HG03045 (cell line): ENCODE measurements around the gene ANAPC5.

Experiments used
- ATAC-seq: cut with Tn5 transposase; IDR thresholded peaks from one replicate; pipeline ENCODE4 v1.9.1; 2021; ENCODE audit warnings: mild to moderate bottlenecking, moderate library complexity; ENCODE audit not compliant: unreplicated experiment

ANAPC5 gene

DNA sequence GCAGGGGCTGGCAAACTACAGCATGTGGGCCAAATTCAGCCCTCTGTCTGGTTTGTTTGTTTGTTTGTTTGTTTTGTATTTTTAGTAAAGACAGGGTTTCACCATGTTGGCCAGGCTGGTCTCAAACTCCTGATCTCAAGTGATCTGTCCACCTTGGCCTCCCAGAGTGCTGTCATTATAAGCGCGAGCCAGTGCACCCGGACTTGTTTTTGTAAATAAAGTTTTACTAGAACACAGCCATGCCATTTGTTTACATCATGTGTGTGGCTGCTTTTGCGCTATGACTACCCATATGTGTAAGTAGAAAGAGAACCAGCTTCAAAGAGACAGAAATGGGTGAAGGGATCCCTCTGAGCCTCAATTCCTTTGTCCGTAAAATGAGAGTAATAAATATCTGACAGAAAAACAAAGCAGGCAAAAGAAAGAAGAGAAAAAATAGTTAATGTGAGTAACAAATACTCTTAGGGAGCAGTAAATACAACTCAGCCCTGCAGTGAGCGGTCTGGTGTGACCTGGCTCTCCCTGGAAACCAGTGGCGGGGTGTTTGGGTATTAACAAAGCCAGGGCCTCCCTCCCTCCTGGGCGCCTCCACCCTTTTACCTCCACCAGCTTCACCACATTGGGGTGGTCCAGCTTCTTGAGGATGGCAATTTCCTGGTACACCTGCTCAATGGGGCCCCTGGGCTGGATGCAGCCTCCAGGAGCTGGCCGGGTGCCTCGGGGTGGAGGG is 88.8 kb downstream of the ANAPC5 start:
- ATAC-seq: no peak

- no peak for ATAC-seq
These were observed 90.8 kb downstream of the ANAPC5 start for GRCh38 chr12:121261398-121261797.

GRCh38 chr12:121260091-121260490 is 92.1 kb downstream of the ANAPC5 start:
- ATAC-seq: no peak

DNA sequence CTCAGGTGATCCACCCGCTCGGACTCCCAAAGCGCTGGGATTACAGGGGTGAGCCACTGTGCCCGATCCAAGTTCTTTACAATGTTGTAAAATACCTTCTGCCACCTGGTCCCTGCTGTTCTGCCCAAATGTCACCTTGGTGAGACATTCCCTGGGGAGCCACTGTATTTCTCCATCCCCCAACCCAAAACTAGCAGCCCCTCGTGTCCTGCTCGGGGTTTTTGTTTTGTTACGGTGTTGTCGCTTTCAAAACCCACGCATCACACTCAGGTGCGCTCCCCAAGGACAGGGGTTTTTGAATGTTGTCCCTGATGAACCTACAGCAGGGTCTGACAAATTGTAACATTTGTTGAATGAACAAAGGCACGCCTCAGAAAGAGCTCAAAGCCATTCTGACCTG is 93.1 kb downstream of the ANAPC5 start:
- no peak for ATAC-seq
